DND-41 (cell line): ENCODE data around the gene FEN1.
A peak's percentile ranks its signal among the peaks of the same experiment; 100 is the strongest.

Source experiments
- ATAC-seq: fragments of 200-7000 bp; cut with Tn5 transposase; 3 replicates; pipeline ENCODE4 v1.9.1; 2021; ENCODE audit warnings: low read depth; ENCODE audit not compliant: insufficient read depth
- DNase-seq: peaks from one replicate; pipeline ENCODE4 v3.0.0-alpha.2; 2020
- H2AFZ ChIP-seq: 2 replicates; pipeline ENCODE4 v1.6.0; 2012; ENCODE audit warnings: low read depth, low read length
- H3K27ac ChIP-seq: 2 replicates; pipeline ENCODE4 v1.5.1; 2012; ENCODE audit warnings: low read length, inconsistent platforms
- H3K27me3 ChIP-seq: fragments of 200-600 bp; sonication (generic); 2 replicates; pipeline ENCODE4 v1.6.0; 2012; ENCODE audit warnings: low read length, mild to moderate bottlenecking, inconsistent platforms; ENCODE audit not compliant: insufficient read depth, poor library complexity
- H3K36me3 ChIP-seq: 2 replicates; pipeline ENCODE4 v1.5.1; 2012; ENCODE audit warnings: low read length, inconsistent platforms; ENCODE audit not compliant: insufficient read depth
- H3K4me1 ChIP-seq: 2 replicates; pipeline ENCODE4 v1.5.1; 2012; ENCODE audit warnings: mild to moderate bottlenecking, low read length; ENCODE audit not compliant: insufficient read depth
- H3K4me2 ChIP-seq: 2 replicates; pipeline ENCODE4 v1.6.0; 2012; ENCODE audit warnings: mild to moderate bottlenecking, moderate library complexity, low read length, inconsistent platforms; ENCODE audit not compliant: insufficient read depth
- H3K4me3 ChIP-seq, 2 experiments: fragments of 200-600 bp in 1 of 2; shearing (Covaris generic) in 1 of 2; 2 replicates each; pipeline ENCODE4 v1.5.1; 2012 to 2016; ENCODE audit warnings: inconsistent platforms in 2 of 2, low read length in 2 of 2, mild to moderate bottlenecking in 2 of 2, low read depth in 1 of 2, moderate library complexity in 1 of 2
- H3K79me2 ChIP-seq: 2 replicates; pipeline ENCODE4 v1.6.0; 2012; ENCODE audit warnings: low read length, inconsistent platforms; ENCODE audit not compliant: insufficient read depth
- H3K9ac ChIP-seq: 2 replicates; pipeline ENCODE4 v1.6.0; 2012; ENCODE audit warnings: low read depth, mild to moderate bottlenecking, inconsistent platforms, low read length, moderate library complexity
- H3K9me3 ChIP-seq: 2 replicates; pipeline ENCODE4 v1.5.1; 2012; ENCODE audit warnings: low read length, moderate library complexity, mild to moderate bottlenecking, inconsistent platforms; ENCODE audit not compliant: insufficient read depth, severe bottlenecking
- H4K20me1 ChIP-seq: 2 replicates; pipeline ENCODE4 v1.6.0; 2012; ENCODE audit warnings: low read length; ENCODE audit not compliant: insufficient read depth
- CTCF ChIP-seq: IDR thresholded peaks from 2 replicates; pipeline ENCODE4 v1.5.1; 2012; ENCODE audit warnings: borderline replicate concordance, low read length, moderate library complexity, mild to moderate bottlenecking; ENCODE audit not compliant: poor library complexity, severe bottlenecking; ENCODE audit errors: extremely low read depth
- EZH2 ChIP-seq: IDR thresholded peaks from 3 replicates; pipeline ENCODE4 v1.6.1; 2012; ENCODE audit warnings: borderline replicate concordance, low read depth, mild to moderate bottlenecking, moderate library complexity, low read length, inconsistent platforms; ENCODE audit not compliant: severe bottlenecking

The FEN1 gene

GRCh38 chr11:61791737-61792309 is 888 bp upstream of the FEN1 start:
- peak overlapping the region; percentile 68 to 82 for H3K4me3 ChIP-seq
- H3K9me3 ChIP-seq: no peaks in the 10 kb centered on the region
- H3K79me2 ChIP-seq: peaks cover 77% of the 10 kb centered on the region
- peaks cover 49% of the 10 kb centered on the region for H3K4me1 ChIP-seq
- H4K20me1 ChIP-seq: peaks cover 41% of the 10 kb centered on the region
- H3K36me3 ChIP-seq: peaks cover 63% of the 10 kb centered on the region
- H3K9ac ChIP-seq: peak overlapping the region; percentile 94
- peak overlapping the region; percentile 91 for H3K4me2 ChIP-seq
- no peak for ATAC-seq
- H3K27ac ChIP-seq: peak overlapping the region; percentile 99
- DNase-seq: peak; percentile 43
- no peaks in the 10 kb centered on the region for H3K27me3 ChIP-seq
- TF ChIP-seq CTCF (peak; percentile 16), EZH2 (no peak)
- H2AFZ ChIP-seq: peak overlapping the region; percentile 90

GRCh38 chr11:61793083-61793828 is 545 bp downstream of the FEN1 start:
- Histone ChIP-seq H3K9me3 (no peaks in the 10 kb centered on the region), H3K79me2 (peaks cover 91% of the 10 kb centered on the region), H3K9ac (peak overlapping the region; percentile 94), H2AFZ (peak overlapping the region; percentile 90), H3K27ac (peak overlapping the region; percentile 99), H3K4me3 (peak overlapping the region; percentile 68 to 82), H3K4me1 (peaks cover 60% of the 10 kb centered on the region), H3K4me2 (peak overlapping the region; percentile 91), H4K20me1 (peaks cover 39% of the 10 kb centered on the region), H3K27me3 (no peaks in the 10 kb centered on the region), H3K36me3 (peaks cover 63% of the 10 kb centered on the region)
- DNase-seq (no peak), ATAC-seq (peak; percentile 58)
- TF ChIP-seq CTCF (no peak), EZH2 (no peak)

- H3K4me2 ChIP-seq: peak overlapping the region; percentile 91
- H3K9ac ChIP-seq: peak overlapping the region; percentile 94
- peaks cover 97% of the 10 kb centered on the region for H3K79me2 ChIP-seq
- TF ChIP-seq CTCF (no peak), EZH2 (no peak)
- no peak overlapping the region for H2AFZ ChIP-seq
- H4K20me1 ChIP-seq: peaks cover 39% of the 10 kb centered on the region
- peak overlapping the region; percentile 99 for H3K27ac ChIP-seq
- DNase-seq: no peak
- H3K4me3 ChIP-seq: peak overlapping the region; percentile 68 to 82
- peaks cover 60% of the 10 kb centered on the region for H3K4me1 ChIP-seq
- no peaks in the 10 kb centered on the region for H3K9me3 ChIP-seq
- no peak for ATAC-seq
- H3K36me3 ChIP-seq: peaks cover 63% of the 10 kb centered on the region
- no peaks in the 10 kb centered on the region for H3K27me3 ChIP-seq
Observed at GRCh38 chr11:61793829-61794204, 1.1 kb downstream of the FEN1 start.
